CD4-positive, alpha-beta T cell treated with Interleukin-17A for 4 hours (primary cell): ENCODE measurements around the gene MLLT3.

ENCODE experiments used
- DNase-seq: peaks from one replicate; pipeline ENCODE4 v3.0.0-alpha.2; 2020; ENCODE audit warnings: mixed read lengths

The MLLT3 gene

GRCh38 chr9:20553558-20554149 lies 68.6 kb downstream of the MLLT3 start:
- no peak for DNase-seq

- no peak for DNase-seq
Observed at GRCh38 chr9:20552874-20553557, 69.3 kb downstream of the MLLT3 start.

GRCh38 chr9:20551835-20552234 lies 70.5 kb downstream of the MLLT3 start:
- DNase-seq, result no peak

GRCh38 chr9:20551236-20551635 lies 71.1 kb downstream of the MLLT3 start:
- no peak for DNase-seq

GRCh38 chr9:20550326-20550725 lies 72.0 kb downstream of the MLLT3 start:
- no peak for DNase-seq

- DNase-seq, result no peak
Observed at GRCh38 chr9:20549053-20549452, 73.2 kb downstream of the MLLT3 start.

GRCh38 chr9:20545023-20545622 lies 77.2 kb downstream of the MLLT3 start:
- no peak for DNase-seq

GRCh38 chr9:20540169-20540863 lies 82.0 kb downstream of the MLLT3 start:
- DNase-seq, result no peak

- DNase-seq, result no peak
Observed at GRCh38 chr9:20538956-20539355, 83.3 kb downstream of the MLLT3 start.

- no peak for DNase-seq
Observed at GRCh38 chr9:20538092-20538491, 84.2 kb downstream of the MLLT3 start.

- DNase-seq, result no peak
Observed at GRCh38 chr9:20537294-20537693, 85.0 kb downstream of the MLLT3 start.

- DNase-seq, result no peak
Observed at GRCh38 chr9:20532584-20532983, 89.7 kb downstream of the MLLT3 start.

- DNase-seq, result no peak
Observed at GRCh38 chr9:20529837-20530236, 92.5 kb downstream of the MLLT3 start.

- no peak for DNase-seq
Observed at GRCh38 chr9:20528253-20528652, 94.0 kb downstream of the MLLT3 start.

- no peak for DNase-seq
Observed at GRCh38 chr9:20526500-20527319, 95.6 kb downstream of the MLLT3 start.

GRCh38 chr9:20524776-20525175 lies 97.5 kb downstream of the MLLT3 start:
- no peak for DNase-seq

- DNase-seq, result no peak
Observed at GRCh38 chr9:20518737-20519136, 103.6 kb downstream of the MLLT3 start.

GRCh38 chr9:20513126-20513913 lies 109.0 kb downstream of the MLLT3 start:
- DNase-seq, result no peak

GRCh38 chr9:20512636-20513035 lies 109.7 kb downstream of the MLLT3 start:
- no peak for DNase-seq

GRCh38 chr9:20512106-20512505 lies 110.2 kb downstream of the MLLT3 start:
- DNase-seq, result no peak

GRCh38 chr9:20511686-20512085 lies 110.6 kb downstream of the MLLT3 start:
- DNase-seq, result no peak

- DNase-seq, result no peak
Observed at GRCh38 chr9:20509466-20509865, 112.8 kb downstream of the MLLT3 start.
